GM11168 (cell line): ENCODE results near the gene MYBBP1A.

Source experiments
- in situ Hi-C: fragments of 300-500 bp; cut with MboI; formaldehyde crosslinking; loops from one replicate; pipeline ENCODE4 v1.12.0; 2022; ENCODE audit warnings: low sequenced_read_pairs; ENCODE audit not compliant: unreplicated experiment

The MYBBP1A gene

GRCh38 chr17:4576161-4576558, 21.0 kb upstream of the MYBBP1A start:
- in situ Hi-C loops: no loop called here

DNA sequence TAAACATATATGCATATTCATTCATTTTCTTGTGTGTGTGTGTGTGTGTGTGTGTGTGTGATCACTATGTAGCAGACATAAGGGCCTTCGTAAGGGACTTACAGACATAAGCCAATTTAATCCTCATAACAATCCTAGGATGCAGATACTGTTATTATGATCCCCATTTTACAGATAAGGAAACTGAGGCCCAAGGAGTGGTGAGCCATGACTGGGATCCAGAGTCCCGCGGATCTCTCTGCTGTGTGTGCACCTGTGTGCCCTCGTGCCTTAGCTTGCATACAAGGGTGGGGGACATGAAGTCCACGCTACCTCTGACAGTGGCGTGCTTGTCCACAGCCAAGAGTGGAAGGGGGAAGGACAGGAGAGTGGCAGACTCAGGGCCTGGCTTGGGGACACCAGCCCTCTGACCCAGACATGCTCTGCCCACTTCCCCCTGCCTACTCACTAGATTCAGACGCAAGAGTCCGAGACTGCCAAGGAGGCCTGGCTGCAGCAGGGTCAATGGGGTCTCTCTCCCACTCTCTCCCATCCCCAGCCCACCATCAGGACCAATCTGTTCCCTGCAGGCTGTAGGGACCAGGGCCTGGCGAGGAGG, 19.4 kb upstream of the MYBBP1A start:
- in situ Hi-C loops: no loop called here

GRCh38 chr17:4573669-4574068, 18.5 kb upstream of the MYBBP1A start:
- in situ Hi-C loops: no loop called here

DNA sequence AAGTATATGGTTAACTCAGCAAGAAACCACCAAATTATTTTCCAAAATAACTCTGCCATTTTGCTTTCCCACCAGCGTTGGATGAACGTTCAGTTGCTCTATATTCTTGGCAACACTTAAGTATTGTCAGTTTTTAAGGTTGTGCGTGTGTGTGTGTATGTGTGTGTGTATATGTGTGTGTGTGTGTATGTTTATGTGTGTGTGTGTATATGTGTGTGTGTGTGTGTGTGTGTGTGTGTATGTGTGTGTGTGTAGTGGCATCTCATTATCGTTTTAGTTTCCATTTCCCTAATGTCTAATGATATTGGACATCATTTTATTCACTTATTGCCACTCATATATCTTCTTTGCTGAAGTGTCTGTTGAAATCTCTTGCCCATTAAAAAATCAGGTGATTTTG, 17.9 kb upstream of the MYBBP1A start:
- in situ Hi-C loops: no loop called here

DNA sequence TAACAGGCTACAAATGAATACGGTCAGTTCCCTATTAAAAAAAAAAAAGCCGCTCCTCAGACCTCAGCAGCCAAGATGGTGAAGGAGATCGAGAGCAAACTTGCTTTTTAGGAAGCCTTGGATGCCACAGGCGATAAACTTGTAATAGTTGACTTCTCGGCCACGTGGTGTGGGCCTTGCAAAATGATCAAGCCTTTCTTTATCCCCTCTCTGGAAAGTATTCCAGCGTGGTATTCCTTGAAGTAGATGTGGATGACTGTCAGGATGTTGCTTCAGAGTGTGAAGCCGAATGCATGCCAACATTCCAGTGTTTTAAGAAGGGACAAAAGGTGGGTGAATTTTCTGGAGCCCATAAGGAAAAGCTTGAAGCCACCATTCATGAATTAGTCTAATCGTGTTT, 16.9 kb upstream of the MYBBP1A start:
- in situ Hi-C loops: no loop called here

DNA sequence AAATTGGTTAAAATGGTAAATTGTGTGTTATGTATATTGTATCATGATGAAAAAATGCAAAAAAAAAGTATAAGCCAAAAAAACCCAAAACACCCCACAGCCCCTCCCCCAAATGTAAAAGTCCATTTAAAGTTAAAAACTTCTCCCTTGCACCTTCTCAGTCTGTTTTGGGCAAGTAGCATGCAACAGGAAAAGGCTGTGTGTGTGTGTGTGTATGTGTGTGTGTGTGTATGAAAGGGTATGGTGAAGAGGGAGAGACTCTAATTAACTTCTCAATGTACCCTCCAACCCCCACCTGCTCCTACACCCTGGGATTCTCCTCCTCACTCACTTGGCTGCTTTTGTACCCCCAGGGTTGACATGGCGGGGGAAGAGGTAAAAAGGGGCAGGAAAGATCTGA, 14.4 kb upstream of the MYBBP1A start:
- in situ Hi-C loops: loop anchor here (5.0 kb wide), 1 partner anchor 53 kb away; no protein-coding TSS in a partner anchor

GRCh38 chr17:4566785-4567184, 11.6 kb upstream of the MYBBP1A start:
- in situ Hi-C loops: loop anchor here (5.0 kb wide), 1 partner anchor 56 kb away; no protein-coding TSS in a partner anchor

GRCh38 chr17:4565209-4566141, 10.3 kb upstream of the MYBBP1A start:
- in situ Hi-C loops: loop anchor here (5.0 kb wide), 1 partner anchor 57 kb away; no protein-coding TSS in a partner anchor

GRCh38 chr17:4562015-4562969, 7.1 kb upstream of the MYBBP1A start:
- in situ Hi-C loops: no loop called here

DNA sequence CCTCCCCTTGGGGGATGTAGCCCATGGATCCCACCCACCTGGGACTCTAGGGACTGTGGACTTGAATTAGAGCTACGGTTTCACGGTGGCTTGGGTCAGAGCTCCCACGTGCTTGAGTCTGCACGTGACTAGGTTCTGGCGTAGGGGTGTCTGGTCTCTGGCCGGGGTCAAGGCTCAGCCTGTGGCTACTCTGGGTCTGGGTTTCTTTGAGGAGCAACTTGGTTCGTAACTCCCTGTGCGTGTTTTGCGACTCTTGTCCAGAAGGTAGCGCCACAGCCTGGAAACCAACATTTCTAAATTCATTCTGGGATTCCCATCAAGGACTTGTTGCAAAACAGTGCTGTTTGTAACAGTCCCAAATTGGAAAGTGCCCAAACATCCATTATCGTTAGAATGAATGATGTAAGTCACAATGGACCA, 5.7 kb upstream of the MYBBP1A start:
- in situ Hi-C loops: no loop called here

DNA sequence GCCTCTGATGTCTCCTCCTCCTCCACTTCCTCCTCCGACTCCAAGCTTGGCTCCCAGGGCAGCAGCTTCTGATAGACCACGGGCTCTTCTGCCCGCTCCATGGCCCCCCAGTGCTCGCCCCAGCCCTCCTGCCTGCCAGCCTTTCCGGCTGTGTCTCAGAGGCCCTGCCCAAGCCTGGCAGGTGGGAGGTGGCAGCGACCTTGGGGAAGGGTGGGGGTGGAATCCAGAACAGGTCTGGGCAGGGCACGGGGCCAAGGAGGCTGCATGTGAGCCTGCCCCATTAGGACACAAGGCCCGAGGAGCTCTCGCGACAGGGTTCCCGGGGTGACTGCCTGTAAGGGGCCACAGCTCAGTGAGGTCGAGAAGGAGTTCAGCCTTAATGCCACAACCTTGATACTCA, 5.2 kb upstream of the MYBBP1A start, which contains the start of gene GGT6:
Gene GGT6 (minus strand): TSS at position 157 of the 400 bp plus-strand sequence. CDS start 56 bp downstream, at position 101.
- in situ Hi-C loops: no loop called here

DNA sequence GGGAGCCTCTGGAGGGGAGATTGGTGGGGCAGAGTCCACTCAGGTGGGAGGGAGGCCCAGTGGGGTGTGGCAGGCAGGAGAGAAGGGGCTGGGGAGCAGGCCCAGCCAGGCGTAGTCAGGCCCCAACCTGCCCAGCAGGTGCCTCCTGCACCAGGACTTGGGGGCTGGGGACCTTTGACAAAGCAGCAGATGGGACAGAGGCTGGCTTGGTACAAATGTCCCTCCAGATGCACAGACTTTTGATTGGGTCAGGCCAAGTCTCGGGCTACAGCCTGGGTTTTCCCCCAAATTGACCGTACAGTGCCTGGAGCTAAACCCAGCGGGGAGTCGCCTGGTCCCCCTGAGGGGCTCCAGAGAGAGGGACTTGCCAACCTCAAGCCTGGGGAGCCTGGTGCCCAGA, 4.8 kb upstream of the MYBBP1A start:
- in situ Hi-C loops: no loop called here

- in situ Hi-C loops: no loop called here
These were observed 4.1 kb upstream of the MYBBP1A start for GRCh38 chr17:4559139-4559791.

DNA sequence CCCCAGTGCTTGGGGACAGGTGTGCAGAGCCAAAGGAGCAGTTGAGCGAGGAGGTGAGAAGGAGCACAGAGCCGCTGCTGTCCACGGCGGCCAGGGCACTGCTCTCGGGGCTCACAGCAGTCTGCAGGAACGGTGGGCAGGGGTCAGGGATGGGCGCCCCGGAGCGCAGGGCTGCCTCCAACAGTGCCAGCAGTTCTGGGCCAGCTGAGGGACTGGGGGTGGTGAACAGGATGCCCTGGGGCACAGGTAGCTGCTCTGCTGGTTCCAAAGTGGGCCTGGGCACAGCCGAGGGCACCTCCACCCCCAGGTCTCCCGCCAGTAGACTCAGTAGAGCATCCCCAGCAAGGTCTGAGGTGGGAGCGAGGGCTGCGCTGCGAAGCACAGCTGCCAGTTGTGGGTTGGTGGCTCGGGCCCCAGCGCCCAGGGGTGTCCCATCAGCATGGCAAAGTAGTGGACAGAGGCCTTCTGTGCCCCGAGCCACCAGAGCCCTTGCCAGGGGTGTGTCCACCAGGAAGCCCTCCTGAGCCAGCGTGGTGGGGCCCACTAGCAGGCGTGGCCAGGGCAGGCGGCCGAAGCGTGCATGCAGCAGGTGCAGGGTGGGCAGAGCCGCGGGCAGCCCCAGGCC, 3.3 kb upstream of the MYBBP1A start:
- in situ Hi-C loops: no loop called here

- in situ Hi-C loops: no loop called here
These were observed 2.6 kb upstream of the MYBBP1A start for GRCh38 chr17:4557626-4558346.

DNA sequence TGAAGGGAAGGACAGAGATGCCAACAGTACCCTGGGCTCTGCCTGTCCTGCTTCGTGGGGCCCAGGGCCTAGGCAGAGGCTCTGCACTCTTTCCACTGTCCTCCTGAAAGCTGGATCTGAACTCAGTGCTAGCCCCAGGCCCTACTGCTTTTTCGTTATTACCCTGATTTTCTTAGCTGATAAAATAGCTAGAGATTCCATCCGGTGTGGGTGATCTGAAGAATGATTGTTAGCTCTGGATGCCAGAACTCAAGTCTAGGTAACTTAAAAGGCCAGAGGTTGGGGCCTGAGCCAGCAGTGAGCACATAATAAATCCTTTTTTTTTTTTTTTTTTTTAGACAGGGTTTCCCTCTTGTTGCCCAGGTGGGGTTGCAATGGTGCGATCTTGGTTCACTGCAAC, 1.8 kb upstream of the MYBBP1A start:
- in situ Hi-C loops: no loop called here

GRCh38 chr17:4555873-4556759, 932 bp upstream of the MYBBP1A start:
- in situ Hi-C loops: no loop called here
